Lung (tissue), 12 donors: ENCODE measurements around the gene IMP3. TPM values are rescaled to one million over a fixed set of nuclear protein-coding genes. Genes with fewer than 3 reads are reported as not detected.

Experiments used
- ATAC-seq: fragments of 200-7000 bp; cut with Tn5 transposase; one replicate; pipeline ENCODE4 v1.9.1; 2020; ENCODE audit warnings: moderate number of reproducible peaks; ENCODE audit not compliant: insufficient read depth, low FRiP score
- DNase-seq, 3 donors: peaks; one replicate each; pipeline ENCODE4 v3.0.0-alpha.2; 2013 to 2017
- H3K27ac ChIP-seq, 2 donors: one replicate each; pipeline ENCODE4 v1.5.1; 2013; ENCODE audit warnings: mild to moderate bottlenecking in 2 of 2, moderate library complexity in 2 of 2, control low read depth in 1 of 2, inconsistent platforms in 1 of 2, low read depth in 1 of 2, low read length in 1 of 2
- H3K27me3 ChIP-seq, 3 donors: one replicate each; pipeline ENCODE4 v1.5.1; 2013; ENCODE audit warnings: low read length in 2 of 3; ENCODE audit not compliant: control insufficient read depth in 3 of 3, insufficient read depth in 3 of 3
- H3K36me3 ChIP-seq, 4 donors: one replicate each; pipeline ENCODE4 v1.5.1; 2013; ENCODE audit warnings: low read length in 4 of 4, mild to moderate bottlenecking in 1 of 4, moderate library complexity in 1 of 4; ENCODE audit not compliant: control insufficient read depth in 4 of 4, insufficient read depth in 4 of 4
- H3K4me1 ChIP-seq, 5 donors: one replicate each; pipeline ENCODE4 v1.5.1; 2013; ENCODE audit warnings: low read length in 5 of 5, mild to moderate bottlenecking in 2 of 5, moderate library complexity in 1 of 5; ENCODE audit not compliant: control insufficient read depth in 5 of 5, insufficient read depth in 5 of 5
- H3K4me3 ChIP-seq: one replicate; pipeline ENCODE4 v1.5.1; 2013; ENCODE audit warnings: mild to moderate bottlenecking, control low read depth, moderate library complexity
- H3K9ac ChIP-seq, 2 donors: one replicate each; pipeline ENCODE4 v1.5.1; 2013; ENCODE audit warnings: low read length in 2 of 2, control low read depth in 1 of 2; ENCODE audit not compliant: insufficient read depth in 1 of 2
- H3K9me3 ChIP-seq, 4 donors: one replicate each; pipeline ENCODE4 v1.5.1; 2013; ENCODE audit warnings: low read length in 3 of 4, mild to moderate bottlenecking in 1 of 4, moderate library complexity in 1 of 4; ENCODE audit not compliant: control insufficient read depth in 4 of 4, insufficient read depth in 3 of 4
- WGBS, 2 donors: extraction: QIAGEN DNeasy Blood & Tissue Kit; methylation state at CpG; one replicate each; pipeline ENCODE4 v1.1.7; 2013; 5-methylcytosine and 5-hydroxymethylcytosine counted together
- polyA plus RNA-seq, 2 donors: library from polyadenylated mRNA; stranded (reverse); fragments of 200-250 nt; gene quantifications; one replicate each; pipeline ENCODE4 v1.2.1, GENCODE V29; 2013
- total RNA-seq, 2 donors: library from RNA; depleted of rRNA in 1 of 2; stranded (reverse); fragments of >200 nt in 1 of 2; gene quantifications; one replicate each; pipeline ENCODE4 v1.2.1, GENCODE V29; 2014 to 2021
- TF ChIP-seq, protein P1 (sequence below): IDR thresholded peaks from 2 replicates; pipeline ENCODE4 v1.5.1; 2012; ENCODE audit warnings: mild to moderate bottlenecking; ENCODE audit errors: control extremely low read depth, extremely low read depth
- donor health status: control.
- donor health status: control.
- donor health status: Bipolar disorder and iron deficiency.
- donor health status: healthy.
- donor health status: DM: yes; HTN: yes; CAD: no.

IMP3 gene
- total and polyA plus RNA-seq, 4 donors = 34.2 to 78.4 (median 70.1) TPM

DNA sequence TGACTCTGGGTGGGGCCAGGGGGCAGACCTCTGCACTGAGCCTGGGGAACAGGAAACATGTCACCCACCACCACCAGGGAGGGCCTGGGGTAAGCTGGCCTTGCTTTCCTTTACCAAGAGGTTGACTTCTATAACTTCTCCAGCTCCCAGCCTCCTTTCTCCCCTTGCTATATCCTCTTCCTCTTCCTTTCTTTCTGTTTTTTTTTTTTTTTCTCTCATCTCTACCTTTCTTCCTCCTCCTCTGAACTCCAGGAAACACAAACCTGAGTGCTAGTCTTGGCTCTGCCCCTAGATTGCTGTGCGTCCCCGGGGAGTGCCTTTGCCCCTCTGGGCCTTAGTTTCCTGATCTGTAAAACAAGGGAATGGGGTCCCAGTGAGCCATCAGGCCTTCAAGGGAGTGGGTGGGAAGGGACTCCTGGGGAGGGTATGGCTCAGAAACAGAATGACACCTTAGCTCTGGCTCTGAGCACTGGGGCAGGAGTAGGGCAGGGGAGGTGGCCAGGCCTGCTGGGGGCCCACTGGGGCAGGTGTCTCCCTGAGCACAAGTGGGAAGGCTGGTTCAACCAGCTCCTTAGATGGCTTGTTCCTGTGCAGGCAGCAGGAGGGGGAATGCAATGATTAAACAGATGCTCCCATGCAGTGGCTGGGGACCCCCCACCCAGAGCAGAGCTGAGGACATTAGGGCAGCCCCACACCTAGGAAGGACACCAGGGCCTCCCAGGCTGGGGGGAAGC lies 12.0 kb upstream of the IMP3 start:
- WGBS, 2 donors = 29 to 52% methylated on average over 2 of the region's 2 CpGs
- H3K9ac ChIP-seq = peak overlapping the region; percentile 33 to 49
- no peak overlapping the region for H3K4me3 ChIP-seq
- DNase-seq = peak in 1 of 3 donors; percentile 28
- peaks cover 0 to 16% (median 10%) of the 10 kb centered on the region in 4 donors for H3K36me3 ChIP-seq
- TF ChIP-seq, protein P1, sequence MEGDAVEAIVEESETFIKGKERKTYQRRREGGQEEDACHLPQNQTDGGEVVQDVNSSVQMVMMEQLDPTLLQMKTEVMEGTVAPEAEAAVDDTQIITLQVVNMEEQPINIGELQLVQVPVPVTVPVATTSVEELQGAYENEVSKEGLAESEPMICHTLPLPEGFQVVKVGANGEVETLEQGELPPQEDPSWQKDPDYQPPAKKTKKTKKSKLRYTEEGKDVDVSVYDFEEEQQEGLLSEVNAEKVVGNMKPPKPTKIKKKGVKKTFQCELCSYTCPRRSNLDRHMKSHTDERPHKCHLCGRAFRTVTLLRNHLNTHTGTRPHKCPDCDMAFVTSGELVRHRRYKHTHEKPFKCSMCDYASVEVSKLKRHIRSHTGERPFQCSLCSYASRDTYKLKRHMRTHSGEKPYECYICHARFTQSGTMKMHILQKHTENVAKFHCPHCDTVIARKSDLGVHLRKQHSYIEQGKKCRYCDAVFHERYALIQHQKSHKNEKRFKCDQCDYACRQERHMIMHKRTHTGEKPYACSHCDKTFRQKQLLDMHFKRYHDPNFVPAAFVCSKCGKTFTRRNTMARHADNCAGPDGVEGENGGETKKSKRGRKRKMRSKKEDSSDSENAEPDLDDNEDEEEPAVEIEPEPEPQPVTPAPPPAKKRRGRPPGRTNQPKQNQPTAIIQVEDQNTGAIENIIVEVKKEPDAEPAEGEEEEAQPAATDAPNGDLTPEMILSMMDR = no peak
- no peaks in the 10 kb centered on the region for H3K9me3 ChIP-seq
- H3K4me1 ChIP-seq = peaks cover 4 to 51% (median 24%) of the 10 kb centered on the region in 5 donors
- ATAC-seq = no peak
- H3K27me3 ChIP-seq = no peaks in the 10 kb centered on the region
- peak overlapping the region; percentile 17 to 41 for H3K27ac ChIP-seq

DNA sequence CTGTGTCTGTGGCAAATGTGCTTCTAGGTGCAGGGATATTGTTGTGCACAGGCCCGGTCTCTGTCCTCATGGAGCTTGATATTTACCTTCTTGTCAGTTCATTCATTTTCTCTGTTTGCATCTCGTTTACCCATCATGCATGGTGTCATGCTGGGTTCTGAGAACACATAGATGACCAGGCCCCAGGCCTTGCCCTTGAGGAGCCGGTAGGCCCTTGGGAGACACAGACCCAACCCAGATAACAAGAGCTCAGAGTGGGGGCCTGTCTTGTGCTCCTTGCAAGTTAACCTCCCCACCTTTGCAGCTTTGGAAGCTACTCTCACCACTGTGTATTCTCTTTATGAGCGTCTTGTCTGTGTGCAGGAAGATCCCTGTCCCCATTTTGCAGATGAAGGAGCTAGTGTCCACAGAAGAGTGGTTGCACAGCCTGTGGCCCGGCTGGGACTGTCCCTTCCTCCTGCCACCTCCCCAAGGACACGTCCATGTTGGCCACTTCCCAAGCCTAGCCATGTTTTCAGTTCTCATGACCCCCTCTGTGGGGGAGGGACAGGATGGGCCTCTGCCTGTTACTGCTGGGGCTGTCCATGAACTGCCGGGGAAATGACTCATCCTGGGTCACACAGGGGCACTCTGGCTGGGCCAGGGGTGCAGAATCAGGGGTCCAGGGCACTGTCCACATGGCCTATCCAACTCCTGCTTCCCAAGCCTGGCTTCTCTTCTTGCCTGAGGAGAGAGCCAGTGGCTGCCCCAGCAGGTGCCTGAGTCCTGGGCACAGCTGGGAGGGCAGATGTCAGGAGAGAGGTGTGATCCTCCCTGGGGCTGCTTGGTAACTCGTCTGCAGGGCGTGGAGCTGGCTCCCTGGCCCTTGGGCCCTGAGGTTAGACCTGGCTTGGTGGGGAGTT lies 11.1 kb upstream of the IMP3 start:
- peak in 1 of 3 donors; percentile 47 for DNase-seq

DNA sequence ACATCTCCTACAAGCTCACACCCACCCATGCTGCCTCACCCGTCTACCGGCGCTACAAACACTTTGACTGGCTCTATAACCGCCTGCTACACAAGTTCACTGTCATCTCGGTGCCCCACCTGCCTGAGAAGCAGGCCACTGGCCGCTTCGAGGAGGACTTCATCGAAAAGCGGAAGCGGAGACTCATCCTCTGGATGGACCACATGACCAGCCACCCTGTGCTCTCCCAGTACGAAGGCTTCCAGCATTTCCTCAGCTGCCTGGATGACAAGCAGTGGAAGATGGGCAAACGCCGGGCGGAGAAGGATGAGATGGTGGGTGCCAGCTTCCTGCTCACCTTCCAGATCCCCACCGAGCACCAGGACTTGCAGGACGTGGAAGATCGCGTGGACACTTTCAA lies 9.8 kb upstream of the IMP3 start:
- Histone ChIP-seq H3K36me3 (peaks cover 0 to 13% (median 4%) of the 10 kb centered on the region in 4 donors), H3K9me3 (no peaks in the 10 kb centered on the region), H3K4me3 (no peak overlapping the region), H3K9ac (peak overlapping the region in 1 of 2 donors; percentile 53), H3K27me3 (no peaks in the 10 kb centered on the region), H3K27ac (peak overlapping the region in 1 of 2 donors; percentile 33), H3K4me1 (peaks cover 4 to 56% (median 29%) of the 10 kb centered on the region in 5 donors)
- DNase-seq = no peak
- TF ChIP-seq, protein P1 = no peak
- WGBS, 2 donors = 92 to 96% methylated on average over 18 of the region's 18 CpGs
- ATAC-seq = no peak

More for the DNA sequence above, 11.1 kb upstream of the IMP3 start:
- no peak for ATAC-seq
- Histone ChIP-seq H3K9ac (peak overlapping the region; percentile 43 to 50), H3K4me3 (no peak overlapping the region), H3K9me3 (no peaks in the 10 kb centered on the region), H3K27me3 (no peaks in the 10 kb centered on the region), H3K27ac (peak overlapping the region; percentile 17 to 41), H3K4me1 (peaks cover 4 to 56% (median 29%) of the 10 kb centered on the region in 5 donors), H3K36me3 (peaks cover 0 to 16% (median 6%) of the 10 kb centered on the region in 4 donors)
- WGBS, 2 donors = 46 to 62% methylated on average over 9 of the region's 9 CpGs
- TF ChIP-seq, protein P1 = no peak
